ENCODE data around the gene NDUFS7. TPM values are rescaled to one million over a fixed set of nuclear protein-coding genes. Genes with fewer than 3 reads are reported as not detected.

The NDUFS7 gene
- polyA plus RNA-seq (2013) = 38.6 and 39.3 TPM in 2 replicates

- no peak within 1 kb of the TSS for H3K23ac ChIP-seq (ENCODE audit: low read length)
- peak within 1 kb of the TSS; percentile 90 for H3K4me3 ChIP-seq (ENCODE audit: low read depth, low read length)
- H2AK5ac ChIP-seq (ENCODE audit: low read length) = peak within 1 kb of the TSS; percentile 98
- H3K9me3 ChIP-seq (ENCODE audit: insufficient read depth, low read depth, low read length) = peaks cover 5% of the 10 kb centered on the region
- H3K4me2 ChIP-seq (ENCODE audit: low read length) = peak within 1 kb of the TSS; percentile 99
- peak within 1 kb of the TSS; percentile 96 for H4K8ac ChIP-seq (ENCODE audit: low read depth, low read length)
- H2BK120ac ChIP-seq (ENCODE audit: insufficient read depth, low read length, poor library complexity) = peak within 1 kb of the TSS; percentile 52
- peak within 1 kb of the TSS; percentile 89 for H2AFZ ChIP-seq (ENCODE audit: insufficient read depth, low read length, poor library complexity)
- H3K4me1 ChIP-seq (ENCODE audit: control insufficient read depth in 1 of 2, insufficient read depth in 2 of 2, low read length in 2 of 2) = peaks cover 0 to 2% of the 10 kb centered on the region in 2 experiments
- H2BK12ac ChIP-seq (ENCODE audit: low read length) = no peak within 1 kb of the TSS
- peak within 1 kb of the TSS; percentile 65 for H4K12ac ChIP-seq (ENCODE audit: low read depth, low read length)
- peak within 1 kb of the TSS; percentile 67 for H3K14ac ChIP-seq (ENCODE audit: low read length)
- H2BK5ac ChIP-seq (ENCODE audit: low read depth, low read length, poor library complexity) = peak within 1 kb of the TSS; percentile 52
- DNase-seq = peak; percentile 80 to 95
- peaks cover 7% of the 10 kb centered on the region for H3K79me1 ChIP-seq (ENCODE audit: low read length)
- peak within 1 kb of the TSS; percentile 90 for H3K18ac ChIP-seq (ENCODE audit: low read length)
- no CpG with 5 or more reads among the region's 90 CpGs for WGBS (ENCODE audit: extremely low coverage, insufficient coverage, insufficient read length)
- peaks cover 7% of the 10 kb centered on the region for H3K79me2 ChIP-seq (ENCODE audit: control insufficient read depth, insufficient read depth, low read length, poor library complexity)
- H3K4ac ChIP-seq (ENCODE audit: low read depth, low read length) = peak within 1 kb of the TSS; percentile 96
- H3K27ac ChIP-seq (ENCODE audit: low read depth, low read length) = peak within 1 kb of the TSS; percentile 72
- H3K9ac ChIP-seq (ENCODE audit: low read length) = peak within 1 kb of the TSS; percentile 91
- peak within 1 kb of the TSS; percentile 84 for H4K91ac ChIP-seq (ENCODE audit: low read depth, low read length)
- peaks cover under 1 to 10% of the 10 kb centered on the region in 2 experiments for H3K36me3 ChIP-seq (ENCODE audit: control insufficient read depth in 1 of 2, insufficient read depth in 2 of 2, low read length in 2 of 2)
- no peaks in the 10 kb centered on the region for H3K27me3 ChIP-seq (ENCODE audit: insufficient read depth, low read length)
Measured at GRCh38 chr19:1383312-1384084, at the start of gene NDUFS7. TSS of gene NDUFS7 (plus strand) at chr19:1383907. CDS start at chr19:1383927, 20 bp downstream.

DNA sequence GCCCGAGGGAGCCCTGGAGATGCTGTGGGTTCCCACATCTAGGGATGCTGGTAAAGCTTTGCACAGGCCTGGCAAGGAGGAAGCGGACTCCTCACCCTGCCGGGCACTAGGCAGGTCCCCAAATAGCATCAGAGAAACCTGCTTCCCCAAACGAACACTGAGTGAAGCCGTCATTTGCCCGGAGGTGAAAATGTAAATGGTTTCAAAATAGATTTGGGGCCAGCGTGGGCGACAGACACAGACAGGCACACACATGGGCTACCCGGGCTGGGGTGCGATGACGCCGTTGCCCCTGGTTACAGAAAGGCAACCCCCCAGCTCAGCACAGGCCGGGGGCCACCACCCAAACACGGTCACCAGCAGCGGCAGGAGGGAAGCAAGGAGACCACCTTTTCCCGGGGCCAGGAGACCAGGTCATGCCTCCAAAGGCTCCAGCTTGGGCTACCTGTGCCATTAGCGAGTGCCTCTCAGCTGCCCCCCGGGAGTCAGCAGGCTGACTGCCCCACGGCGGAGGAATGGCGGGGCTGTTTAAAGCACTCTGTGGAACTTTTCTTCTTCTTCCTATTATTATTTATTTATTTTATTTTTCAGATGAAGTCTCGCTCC is 47.5 kb upstream of the NDUFS7 start:
- Histone ChIP-seq H3K27ac (ENCODE audit: low read depth, low read length) (no peak overlapping the region), H3K23ac (ENCODE audit: low read length) (no peak overlapping the region), H3K79me1 (ENCODE audit: low read length) (no peaks in the 10 kb centered on the region), H3K9ac (ENCODE audit: low read length) (no peak overlapping the region), H4K8ac (ENCODE audit: low read depth, low read length) (no peak overlapping the region), H2AK5ac (ENCODE audit: low read length) (no peak overlapping the region), H2BK120ac (ENCODE audit: insufficient read depth, low read length, poor library complexity) (no peak overlapping the region), H3K9me3 (ENCODE audit: insufficient read depth, low read depth, low read length) (no peaks in the 10 kb centered on the region), H3K27me3 (ENCODE audit: insufficient read depth, low read length) (no peaks in the 10 kb centered on the region), H2AFZ (ENCODE audit: insufficient read depth, low read length, poor library complexity) (no peak overlapping the region), H4K12ac (ENCODE audit: low read depth, low read length) (no peak overlapping the region), H2BK5ac (ENCODE audit: low read depth, low read length, poor library complexity) (no peak overlapping the region), H4K91ac (ENCODE audit: low read depth, low read length) (no peak overlapping the region), H3K4me2 (ENCODE audit: low read length) (no peak overlapping the region), H3K4ac (ENCODE audit: low read depth, low read length) (no peak overlapping the region), H3K4me1 (ENCODE audit: control insufficient read depth in 1 of 2, insufficient read depth in 2 of 2, low read length in 2 of 2) (no peaks in the 10 kb centered on the region), H3K79me2 (ENCODE audit: control insufficient read depth, insufficient read depth, low read length, poor library complexity) (no peaks in the 10 kb centered on the region), H3K18ac (ENCODE audit: low read length) (no peak overlapping the region), H3K4me3 (ENCODE audit: low read depth, low read length) (no peak overlapping the region), H2BK12ac (ENCODE audit: low read length) (no peak overlapping the region), H3K14ac (ENCODE audit: low read length) (no peak overlapping the region), H3K36me3 (ENCODE audit: control insufficient read depth in 1 of 2, insufficient read depth in 2 of 2, low read length in 2 of 2) (no peaks in the 10 kb centered on the region)
- WGBS (ENCODE audit: extremely low coverage, insufficient coverage, insufficient read length) = no CpG with 5 or more reads among the region's 22 CpGs
- no peak for DNase-seq

DNA sequence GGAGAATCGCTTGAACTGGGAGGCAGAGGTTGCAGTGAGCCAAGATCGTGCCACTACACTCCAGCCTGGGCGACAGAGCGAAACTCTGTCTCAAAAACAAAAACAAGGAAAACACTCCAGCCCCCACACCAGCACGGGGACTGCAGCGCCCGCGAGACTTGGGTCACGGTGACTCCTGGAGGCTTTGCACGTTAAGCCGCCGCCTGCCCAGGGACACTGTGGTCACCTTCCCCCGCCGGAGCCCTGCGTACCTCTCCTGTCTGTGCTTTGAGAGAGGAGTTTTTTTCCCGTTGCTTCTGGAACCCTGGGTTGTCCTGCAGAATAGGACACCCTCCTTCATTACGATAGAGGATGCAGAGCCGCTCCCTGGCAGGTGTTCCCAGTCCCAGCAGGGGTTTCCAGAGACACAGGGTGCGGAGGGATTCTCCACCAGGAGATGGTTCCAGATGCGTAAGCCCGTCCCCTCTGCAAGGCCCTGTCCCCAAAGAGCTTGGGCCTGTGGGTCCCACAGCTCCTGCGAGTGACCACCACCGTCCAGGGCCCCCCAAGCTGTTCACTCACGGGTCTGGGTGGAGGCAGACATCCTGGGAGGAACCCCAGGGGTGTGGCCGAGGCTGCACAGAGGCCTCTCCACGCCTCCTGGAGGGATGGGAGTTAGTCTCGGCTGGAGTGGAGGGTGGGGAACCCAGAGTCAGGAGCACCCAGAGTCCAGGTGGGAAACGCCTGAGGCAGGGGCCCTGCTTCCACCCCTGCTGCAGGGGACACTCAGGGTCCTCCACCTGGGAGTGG is 42.8 kb upstream of the NDUFS7 start:
- Histone ChIP-seq H3K4ac (ENCODE audit: low read depth, low read length) (no peak overlapping the region), H3K4me2 (ENCODE audit: low read length) (no peak overlapping the region), H2AFZ (ENCODE audit: insufficient read depth, low read length, poor library complexity) (no peak overlapping the region), H3K9ac (ENCODE audit: low read length) (no peak overlapping the region), H4K91ac (ENCODE audit: low read depth, low read length) (no peak overlapping the region), H3K4me1 (ENCODE audit: control insufficient read depth in 1 of 2, insufficient read depth in 2 of 2, low read length in 2 of 2) (no peaks in the 10 kb centered on the region), H3K27me3 (ENCODE audit: insufficient read depth, low read length) (no peaks in the 10 kb centered on the region), H3K14ac (ENCODE audit: low read length) (no peak overlapping the region), H3K9me3 (ENCODE audit: insufficient read depth, low read depth, low read length) (no peaks in the 10 kb centered on the region), H3K18ac (ENCODE audit: low read length) (no peak overlapping the region), H3K27ac (ENCODE audit: low read depth, low read length) (no peak overlapping the region), H2AK5ac (ENCODE audit: low read length) (no peak overlapping the region), H4K12ac (ENCODE audit: low read depth, low read length) (no peak overlapping the region), H2BK5ac (ENCODE audit: low read depth, low read length, poor library complexity) (no peak overlapping the region), H4K8ac (ENCODE audit: low read depth, low read length) (no peak overlapping the region), H3K36me3 (ENCODE audit: control insufficient read depth in 1 of 2, insufficient read depth in 2 of 2, low read length in 2 of 2) (no peaks in the 10 kb centered on the region), H3K4me3 (ENCODE audit: low read depth, low read length) (no peak overlapping the region), H3K23ac (ENCODE audit: low read length) (no peak overlapping the region), H3K79me1 (ENCODE audit: low read length) (no peaks in the 10 kb centered on the region), H2BK120ac (ENCODE audit: insufficient read depth, low read length, poor library complexity) (no peak overlapping the region), H2BK12ac (ENCODE audit: low read length) (no peak overlapping the region), H3K79me2 (ENCODE audit: control insufficient read depth, insufficient read depth, low read length, poor library complexity) (no peaks in the 10 kb centered on the region)
- no peak for DNase-seq
- no CpG with 5 or more reads among the region's 28 CpGs for WGBS (ENCODE audit: extremely low coverage, insufficient coverage, insufficient read length)

- Histone ChIP-seq H3K14ac (ENCODE audit: low read length) (no peak overlapping the region), H2BK5ac (ENCODE audit: low read depth, low read length, poor library complexity) (no peak overlapping the region), H3K36me3 (ENCODE audit: control insufficient read depth in 1 of 2, insufficient read depth in 2 of 2, low read length in 2 of 2) (no peaks in the 10 kb centered on the region), H3K4ac (ENCODE audit: low read depth, low read length) (no peak overlapping the region), H3K9ac (ENCODE audit: low read length) (no peak overlapping the region), H2BK12ac (ENCODE audit: low read length) (no peak overlapping the region), H2AK5ac (ENCODE audit: low read length) (no peak overlapping the region), H3K27me3 (ENCODE audit: insufficient read depth, low read length) (no peaks in the 10 kb centered on the region), H3K9me3 (ENCODE audit: insufficient read depth, low read depth, low read length) (no peaks in the 10 kb centered on the region), H3K4me3 (ENCODE audit: low read depth, low read length) (no peak overlapping the region), H3K4me2 (ENCODE audit: low read length) (no peak overlapping the region), H3K23ac (ENCODE audit: low read length) (no peak overlapping the region), H3K18ac (ENCODE audit: low read length) (no peak overlapping the region), H3K4me1 (ENCODE audit: control insufficient read depth in 1 of 2, insufficient read depth in 2 of 2, low read length in 2 of 2) (no peaks in the 10 kb centered on the region), H4K8ac (ENCODE audit: low read depth, low read length) (no peak overlapping the region), H2AFZ (ENCODE audit: insufficient read depth, low read length, poor library complexity) (no peak overlapping the region), H3K27ac (ENCODE audit: low read depth, low read length) (no peak overlapping the region), H3K79me2 (ENCODE audit: control insufficient read depth, insufficient read depth, low read length, poor library complexity) (no peaks in the 10 kb centered on the region), H2BK120ac (ENCODE audit: insufficient read depth, low read length, poor library complexity) (no peak overlapping the region), H4K91ac (ENCODE audit: low read depth, low read length) (no peak overlapping the region), H4K12ac (ENCODE audit: low read depth, low read length) (no peak overlapping the region), H3K79me1 (ENCODE audit: low read length) (no peaks in the 10 kb centered on the region)
- WGBS (ENCODE audit: extremely low coverage, insufficient coverage, insufficient read length) = no CpG with 5 or more reads among the region's 7 CpGs
- DNase-seq = no peak
Measured at GRCh38 chr19:1343041-1343440, 40.7 kb upstream of the NDUFS7 start.
